ENCODE results near the gene STRN.

Gene STRN

GRCh38 chr2:36976065-36976464, 9.7 kb upstream of the STRN start:
- H3K4me3 ChIP-seq (replicated peaks; ENCODE audit: insufficient read depth, low read length): no peak overlapping the region
- no peak overlapping the region for H3K27ac ChIP-seq (replicated peaks)
- no peak for TF ChIP-seq REST (IDR thresholded peaks at IDR 0.05; ENCODE audit: insufficient replicate concordance, low read depth)
- no peak for TF ChIP-seq POLR2AphosphoS5 (IDR thresholded peaks at IDR 0.05; ENCODE audit: low read depth)
- no peak for TF ChIP-seq SPI1 (IDR thresholded peaks at IDR 0.05; ENCODE audit: borderline replicate concordance, low read depth)
- TF ChIP-seq CTCF (IDR thresholded peaks at IDR 0.05; ENCODE audit: insufficient read depth, low read length): no peak
- no peak for TF ChIP-seq GABPA (IDR thresholded peaks at IDR 0.05; ENCODE audit: low read depth)
- no peak for DNase-seq (ENCODE audit: low read depth in 1 of 2, low spot score in 1 of 2)
- no peaks in the 10 kb centered on the region for H3K27me3 ChIP-seq (ENCODE audit: insufficient read depth, poor library complexity, severe bottlenecking)

GRCh38 chr2:36975306-36975705, 9.0 kb upstream of the STRN start:
- H3K4me3 ChIP-seq (replicated peaks; ENCODE audit: insufficient read depth, low read length): no peak overlapping the region
- TF ChIP-seq POLR2AphosphoS5 (IDR thresholded peaks at IDR 0.05; ENCODE audit: low read depth) (no peak), REST (IDR thresholded peaks at IDR 0.05; ENCODE audit: insufficient replicate concordance, low read depth) (no peak), SPI1 (IDR thresholded peaks at IDR 0.05; ENCODE audit: borderline replicate concordance, low read depth) (no peak), GABPA (IDR thresholded peaks at IDR 0.05; ENCODE audit: low read depth) (no peak), CTCF (IDR thresholded peaks at IDR 0.05; ENCODE audit: insufficient read depth, low read length) (no peak)
- no peak for DNase-seq (ENCODE audit: low read depth in 1 of 2, low spot score in 1 of 2)
- no peaks in the 10 kb centered on the region for H3K27me3 ChIP-seq (ENCODE audit: insufficient read depth, poor library complexity, severe bottlenecking)
- H3K27ac ChIP-seq (replicated peaks): no peak overlapping the region

GRCh38 chr2:36973320-36973719, 7.0 kb upstream of the STRN start:
- no peak for DNase-seq (ENCODE audit: low read depth in 1 of 2, low spot score in 1 of 2)

More at GRCh38 chr2:36973320-36973719, 7.0 kb upstream of the STRN start:
- H3K27ac ChIP-seq (replicated peaks): no peak overlapping the region
- no peak overlapping the region for H3K4me3 ChIP-seq (replicated peaks; ENCODE audit: insufficient read depth, low read length)
- no peaks in the 10 kb centered on the region for H3K27me3 ChIP-seq (ENCODE audit: insufficient read depth, poor library complexity, severe bottlenecking)
- TF ChIP-seq POLR2AphosphoS5 (IDR thresholded peaks at IDR 0.05; ENCODE audit: low read depth) (no peak), SPI1 (IDR thresholded peaks at IDR 0.05; ENCODE audit: borderline replicate concordance, low read depth) (no peak), GABPA (IDR thresholded peaks at IDR 0.05; ENCODE audit: low read depth) (no peak), REST (IDR thresholded peaks at IDR 0.05; ENCODE audit: insufficient replicate concordance, low read depth) (no peak), CTCF (IDR thresholded peaks at IDR 0.05; ENCODE audit: insufficient read depth, low read length) (no peak)

Measured in HL-60 (cell line).